HepG2 (cell line): ENCODE data around the gene MRPS11. TPM values are rescaled to one million over a fixed set of nuclear protein-coding genes. Genes with fewer than 3 reads are reported as not detected.
A peak's percentile ranks its signal among the peaks of the same experiment; 100 is the strongest.

Experiments used
- CHCHD3 ChIP-seq: sonication (generic); formaldehyde crosslinking; IDR thresholded peaks from 2 replicates; pipeline ENCODE4 v1.8.0; 2022; ENCODE audit warnings: mild to moderate bottlenecking, missing genetic modification reagents, moderate library complexity
- ESRRA ChIP-seq: sonication (generic); formaldehyde crosslinking; IDR thresholded peaks from 2 replicates; pipeline ENCODE4 v1.5.1; 2020; ENCODE audit warnings: mild to moderate bottlenecking, low read depth, missing genetic modification reagents
- EZH2 ChIP-seq: conservative IDR thresholded peaks from 2 replicates; pipeline ENCODE4 v1.6.1; 2012; ENCODE audit warnings: mild to moderate bottlenecking, low read depth, low read length, moderate library complexity
- ISX ChIP-seq: sonication (generic); formaldehyde crosslinking; conservative IDR thresholded peaks from 2 replicates; pipeline ENCODE4 v1.5.0; 2020; ENCODE audit warnings: missing genetic modification reagents
- KMT2A ChIP-seq: sonication (generic); formaldehyde crosslinking; IDR thresholded peaks from 2 replicates; pipeline ENCODE4 v1.4.0; 2020; ENCODE audit warnings: missing genetic modification reagents
- RBFOX2 ChIP-seq: fragments of 200-400 bp; formaldehyde crosslinking; IDR thresholded peaks from 2 replicates; pipeline ENCODE4 v1.6.1; 2017; ENCODE audit warnings: low read depth, mild to moderate bottlenecking, low read length
- SALL1 ChIP-seq: sonication (generic); formaldehyde crosslinking; IDR thresholded peaks from 2 replicates; pipeline ENCODE4 v1.8.0; 2022; ENCODE audit warnings: mild to moderate bottlenecking, missing genetic modification reagents
- SIN3B ChIP-seq: fragments of 150-350 bp; IDR thresholded peaks from 2 replicates; pipeline ENCODE4 v1.6.1; 2014; ENCODE audit warnings: low read length
- TFDP1 ChIP-seq: IDR thresholded peaks from 2 replicates; pipeline ENCODE4 v1.6.1; 2016; ENCODE audit warnings: missing compliant biosample characterization, missing genetic modification reagents, borderline replicate concordance
- ZFP36 ChIP-seq: fragments of 150-350 bp; IDR thresholded peaks from 2 replicates; pipeline ENCODE4 v1.6.1; 2018; ENCODE audit warnings: borderline replicate concordance, low read length, low read depth; ENCODE audit not compliant: partially characterized antibody
- ZFP36L2 ChIP-seq: sonication (generic); formaldehyde crosslinking; IDR thresholded peaks from 2 replicates; pipeline ENCODE4 v1.4.0; 2020; ENCODE audit warnings: missing genetic modification reagents
- ZMYM2 ChIP-seq: sonication (generic); formaldehyde crosslinking; IDR thresholded peaks from 2 replicates; pipeline ENCODE4 v1.8.0; 2022; ENCODE audit warnings: mild to moderate bottlenecking, missing genetic modification reagents
- ZNF292 ChIP-seq: sonication (generic); formaldehyde crosslinking; IDR thresholded peaks from 2 replicates; pipeline ENCODE4 v1.8.1; 2022; ENCODE audit warnings: mild to moderate bottlenecking, low read depth, missing genetic modification reagents, borderline replicate concordance
- ZNF564 ChIP-seq: sonication (generic); formaldehyde crosslinking; IDR thresholded peaks from 2 replicates; pipeline ENCODE4 v1.8.1; 2023; ENCODE audit warnings: mild to moderate bottlenecking, missing genetic modification reagents
- ZNF644 ChIP-seq: IDR thresholded peaks from 2 replicates; pipeline ENCODE4 v1.6.1; 2016; ENCODE audit warnings: low read depth
- polyA plus RNA-seq, 8 experiments: library from polyadenylated mRNA; depleted of rRNA in 3 of 8; stranded (reverse) in 7 of 8; unstranded in 1 of 8; fragments of >200 nt; fragmentation: Illumina TruSeq in 4 of 8; extraction: Trizol in 4 of 8; gene quantifications; 2 replicates each; pipeline versions ENCODE4 v1.2.1 to v1.2.3, GENCODE V29; 2011 to 2016; ENCODE audit warnings: low read depth in 4 of 8, missing spikeins in 1 of 8, mixed read lengths in 1 of 8; ENCODE audit not compliant: insufficient read depth in 1 of 8
- total RNA-seq, 5 experiments: library from RNA; depleted of rRNA; stranded (reverse); fragments of >200 nt; fragmentation: Illumina TruSeq; extraction: Trizol; gene quantifications; 2 replicates each; pipeline ENCODE4 v1.2.3, GENCODE V29; 2016; ENCODE audit warnings: low read depth in 1 of 5
- TF ChIP-seq, protein P1 (sequence below): sonication (generic); formaldehyde crosslinking; IDR thresholded peaks from 2 replicates; pipeline ENCODE4 v1.5.1; 2020; ENCODE audit warnings: missing genetic modification reagents, mild to moderate bottlenecking, borderline replicate concordance
- TF ChIP-seq, protein P2 (sequence below): sonication (generic); formaldehyde crosslinking; IDR thresholded peaks from 2 replicates; pipeline ENCODE4 v1.4.0; 2020; ENCODE audit warnings: mild to moderate bottlenecking, missing genetic modification reagents
- TF ChIP-seq, protein P3 (sequence below): sonication (generic); formaldehyde crosslinking; IDR thresholded peaks from 2 replicates; pipeline ENCODE4 v1.5.0; 2020; ENCODE audit warnings: missing genetic modification reagents, mild to moderate bottlenecking, borderline replicate concordance

Gene MRPS11
- total and polyA plus RNA-seq, 2 of the 13 experiments (the other 11 are each of a cell fraction or from before 2014, with no cell fraction given): 50.1 to 72.7 TPM

DNA sequence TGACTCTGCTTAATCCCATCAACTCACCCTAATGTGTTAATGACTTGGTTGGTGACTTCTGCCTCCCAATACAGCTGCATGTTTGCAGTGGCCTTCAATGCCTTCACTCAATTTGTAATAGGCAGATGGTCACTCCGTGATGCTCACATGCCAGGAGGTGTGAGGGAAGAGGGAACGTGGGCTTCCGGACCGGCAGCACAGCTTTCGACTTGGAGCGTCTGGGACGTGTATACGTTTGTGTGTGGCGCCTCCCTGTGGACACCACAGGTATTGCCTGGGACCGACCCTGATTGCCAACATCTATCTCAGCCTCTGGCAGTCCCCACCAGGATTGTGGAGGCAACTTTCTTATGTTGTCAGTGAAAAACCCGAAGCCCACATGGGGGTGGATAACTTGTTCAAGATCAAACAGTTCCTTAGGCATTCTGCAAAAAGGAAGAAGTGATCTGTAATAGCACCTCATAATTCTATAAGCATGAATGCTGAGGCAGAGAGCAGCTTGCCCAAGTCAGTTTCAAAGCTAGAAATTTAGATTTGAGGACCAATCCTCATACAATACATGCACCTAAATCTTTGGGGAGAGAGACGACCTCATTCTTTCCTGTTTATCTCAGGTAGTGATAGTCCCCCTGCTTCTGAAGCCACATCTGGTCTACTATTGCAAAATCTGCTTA is 17.2 kb upstream of the MRPS11 start (continued):
- TF ChIP-seq, protein P1, sequence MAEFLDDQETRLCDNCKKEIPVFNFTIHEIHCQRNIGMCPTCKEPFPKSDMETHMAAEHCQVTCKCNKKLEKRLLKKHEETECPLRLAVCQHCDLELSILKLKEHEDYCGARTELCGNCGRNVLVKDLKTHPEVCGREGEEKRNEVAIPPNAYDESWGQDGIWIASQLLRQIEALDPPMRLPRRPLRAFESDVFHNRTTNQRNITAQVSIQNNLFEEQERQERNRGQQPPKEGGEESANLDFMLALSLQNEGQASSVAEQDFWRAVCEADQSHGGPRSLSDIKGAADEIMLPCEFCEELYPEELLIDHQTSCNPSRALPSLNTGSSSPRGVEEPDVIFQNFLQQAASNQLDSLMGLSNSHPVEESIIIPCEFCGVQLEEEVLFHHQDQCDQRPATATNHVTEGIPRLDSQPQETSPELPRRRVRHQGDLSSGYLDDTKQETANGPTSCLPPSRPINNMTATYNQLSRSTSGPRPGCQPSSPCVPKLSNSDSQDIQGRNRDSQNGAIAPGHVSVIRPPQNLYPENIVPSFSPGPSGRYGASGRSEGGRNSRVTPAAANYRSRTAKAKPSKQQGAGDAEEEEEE (CRISPR knock-in tag): no peak
- TF ChIP-seq ZMYM2 (CRISPR knock-in tag) (no peak), ESRRA (CRISPR knock-in tag) (no peak), SIN3B (no peak), ZNF644 (CRISPR knock-in tag) (no peak), TFDP1 (0 out of 2 replicates have a peak, but pooled peaks have one; percentile 16), ZNF564 (CRISPR knock-in tag) (no peak), CHCHD3 (CRISPR knock-in tag) (no peak), ZFP36L2 (CRISPR knock-in tag) (no peak), ZFP36 (no peak), SALL1 (CRISPR knock-in tag) (peak; percentile 40; the same call in 1 of the 2 replicates), KMT2A (CRISPR knock-in tag) (no peak), ZNF292 (CRISPR knock-in tag) (no peak), ISX (CRISPR knock-in tag) (no peak), RBFOX2 (no peak), EZH2 (no peak)
- TF ChIP-seq, protein P2, sequence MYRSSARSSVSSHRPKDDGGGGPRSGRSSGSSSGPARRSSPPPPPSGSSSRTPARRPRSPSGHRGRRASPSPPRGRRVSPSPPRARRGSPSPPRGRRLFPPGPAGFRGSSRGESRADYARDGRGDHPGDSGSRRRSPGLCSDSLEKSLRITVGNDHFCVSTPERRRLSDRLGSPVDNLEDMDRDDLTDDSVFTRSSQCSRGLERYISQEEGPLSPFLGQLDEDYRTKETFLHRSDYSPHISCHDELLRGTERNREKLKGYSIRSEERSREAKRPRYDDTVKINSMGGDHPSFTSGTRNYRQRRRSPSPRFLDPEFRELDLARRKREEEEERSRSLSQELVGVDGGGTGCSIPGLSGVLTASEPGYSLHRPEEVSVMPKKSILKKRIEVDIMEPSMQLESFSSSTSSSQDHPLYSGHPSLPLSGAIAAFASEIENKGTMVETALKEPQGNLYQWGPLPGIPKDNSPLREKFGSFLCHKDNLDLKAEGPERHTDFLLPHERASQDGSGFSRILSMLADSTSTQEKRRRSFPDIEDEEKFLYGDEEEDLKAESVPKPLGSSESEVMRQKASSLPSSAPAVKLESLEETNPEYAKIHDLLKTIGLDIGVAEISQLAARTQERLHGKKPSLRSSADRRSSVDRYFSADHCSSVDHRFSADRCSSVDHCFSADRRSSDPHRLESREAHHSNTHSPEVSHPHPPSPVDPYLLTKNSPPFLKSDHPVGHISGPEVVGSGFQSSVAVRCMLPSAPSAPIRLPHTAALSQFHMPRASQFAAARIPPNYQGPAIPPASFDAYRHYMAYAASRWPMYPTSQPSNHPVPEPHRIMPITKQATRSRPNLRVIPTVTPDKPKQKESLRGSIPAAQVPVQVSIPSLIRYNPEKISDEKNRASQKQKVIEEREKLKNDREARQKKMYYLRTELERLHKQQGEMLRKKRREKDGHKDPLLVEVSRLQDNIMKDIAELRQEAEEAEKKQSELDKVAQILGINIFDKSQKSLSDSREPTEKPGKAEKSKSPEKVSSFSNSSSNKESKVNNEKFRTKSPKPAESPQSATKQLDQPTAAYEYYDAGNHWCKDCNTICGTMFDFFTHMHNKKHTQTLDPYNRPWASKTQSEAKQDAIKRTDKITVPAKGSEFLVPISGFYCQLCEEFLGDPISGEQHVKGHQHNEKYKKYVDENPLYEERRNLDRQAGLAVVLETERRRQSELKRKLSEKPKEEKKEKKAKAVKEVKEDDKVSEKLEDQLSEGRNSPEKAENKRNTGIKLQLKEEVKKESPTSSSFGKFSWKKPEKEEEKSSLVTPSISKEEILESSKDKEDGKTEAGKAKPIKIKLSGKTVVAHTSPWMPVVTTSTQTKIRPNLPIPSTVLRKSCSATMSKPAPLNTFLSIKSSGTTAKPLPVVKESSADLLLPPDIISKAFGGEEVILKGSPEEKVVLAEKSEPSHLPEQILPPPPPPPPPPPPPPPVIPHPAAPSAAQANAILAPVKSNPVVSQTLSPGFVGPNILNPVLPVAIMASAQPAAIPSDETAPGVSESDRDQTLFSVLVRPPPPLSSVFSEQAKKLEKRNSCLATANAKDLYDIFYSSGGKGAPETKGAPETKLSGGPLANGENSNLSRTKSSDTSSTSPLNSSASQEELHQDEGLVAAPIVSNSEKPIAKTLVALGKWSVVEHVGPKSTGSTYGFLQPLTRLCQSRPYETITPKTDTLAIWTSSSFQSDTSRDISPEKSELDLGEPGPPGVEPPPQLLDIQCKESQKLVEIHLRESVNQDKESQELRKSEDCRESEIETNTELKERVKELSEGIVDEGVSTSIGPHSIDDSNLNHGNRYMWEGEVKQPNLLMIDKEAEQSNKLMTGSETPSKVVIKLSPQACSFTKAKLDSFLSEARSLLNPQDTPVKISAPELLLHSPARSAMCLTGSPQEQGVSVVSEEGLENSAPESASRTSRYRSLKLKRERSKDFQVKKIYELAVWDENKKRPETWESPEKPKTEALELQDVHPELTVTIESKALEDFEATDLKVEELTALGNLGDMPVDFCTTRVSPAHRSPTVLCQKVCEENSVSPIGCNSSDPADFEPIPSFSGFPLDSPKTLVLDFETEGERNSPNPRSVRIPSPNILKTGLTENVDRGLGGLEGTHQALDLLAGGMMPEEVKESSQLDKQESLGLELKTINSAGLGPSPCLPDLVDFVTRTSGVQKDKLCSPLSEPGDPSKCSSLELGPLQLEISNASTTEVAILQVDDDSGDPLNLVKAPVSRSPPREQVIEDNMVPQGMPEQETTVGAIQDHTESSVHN: no peak
- TF ChIP-seq, protein P3, sequence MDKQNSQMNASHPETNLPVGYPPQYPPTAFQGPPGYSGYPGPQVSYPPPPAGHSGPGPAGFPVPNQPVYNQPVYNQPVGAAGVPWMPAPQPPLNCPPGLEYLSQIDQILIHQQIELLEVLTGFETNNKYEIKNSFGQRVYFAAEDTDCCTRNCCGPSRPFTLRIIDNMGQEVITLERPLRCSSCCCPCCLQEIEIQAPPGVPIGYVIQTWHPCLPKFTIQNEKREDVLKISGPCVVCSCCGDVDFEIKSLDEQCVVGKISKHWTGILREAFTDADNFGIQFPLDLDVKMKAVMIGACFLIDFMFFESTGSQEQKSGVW (CRISPR knock-in tag): no peak
